ENCODE measurements around the gene SMYD3. TPM values are rescaled to one million over a fixed set of nuclear protein-coding genes. Genes with fewer than 3 reads are reported as not detected.

The SMYD3 gene
- total and polyA plus RNA-seq, 2 of the 4 experiments (the other 2 are of a cell fraction): 26.5 to 37.6 TPM

DNA sequence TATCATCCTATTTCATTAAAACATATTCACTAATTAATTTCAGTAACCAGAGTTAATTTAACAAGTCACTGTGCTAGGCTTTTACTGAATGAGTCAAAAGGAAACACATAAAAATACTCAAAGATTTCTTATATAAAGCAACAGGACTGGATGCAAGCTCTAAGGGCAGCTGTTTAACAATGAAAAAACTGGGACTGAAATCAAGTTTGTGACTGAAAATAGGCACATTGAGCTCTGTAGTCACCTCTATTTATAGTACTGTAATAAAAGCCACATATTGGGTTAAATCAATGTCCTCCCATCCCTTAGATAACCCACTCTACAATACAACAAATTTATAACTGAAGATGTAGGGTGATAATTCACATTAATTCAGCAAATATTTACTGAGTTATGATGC lies 52.4 kb downstream of the SMYD3 start:
- Histone ChIP-seq H3K36me3 (ENCODE audit: control insufficient read depth, insufficient read depth, low read length) (no peaks in the 10 kb centered on the region), H3K56ac (ENCODE audit: extremely low read depth, insufficient read depth, low read length) (no peak overlapping the region), H3K79me1 (ENCODE audit: low read depth in 1 of 2, low read length in 2 of 2) (peaks cover 10 to 25% of the 10 kb centered on the region in 2 experiments; a peak in 3 of 4 replicates), H4K20me1 (ENCODE audit: insufficient read depth, low read length) (peaks cover 3% of the 10 kb centered on the region; the same call in 1 of the 2 replicates), H3K9me1 (ENCODE audit: insufficient read depth, low read length) (no peaks in the 10 kb centered on the region), H3K23ac (ENCODE audit: low read depth, low read length) (no peak overlapping the region), H2AFZ (replicated peaks; ENCODE audit: low read length, poor library complexity) (no peak overlapping the region), H3K14ac (replicated peaks; ENCODE audit: low read depth, low read length) (no peak overlapping the region), H3K4ac (ENCODE audit: low read depth, low read length) (no peak overlapping the region), H3K4me3 (ENCODE audit: insufficient read depth, low read depth, low read length) (no peak overlapping the region), H4K5ac (ENCODE audit: low read depth, low read length) (no peak overlapping the region), H4K91ac (ENCODE audit: insufficient read depth, low read depth, low read length) (no peak overlapping the region), H2AK9ac (replicated peaks; ENCODE audit: low read depth, low read length, poor library complexity) (no peak overlapping the region), H3K9ac (ENCODE audit: low read depth, low read length) (no peak overlapping the region), H2BK120ac (ENCODE audit: low read depth, low read length) (no peak overlapping the region), H2AK5ac (ENCODE audit: low read depth, low read length) (no peak overlapping the region), H2BK5ac (ENCODE audit: low read depth, low read length, poor library complexity, severe bottlenecking) (no peak overlapping the region), H3K4me2 (ENCODE audit: low read depth, low read length) (no peak overlapping the region), H4K8ac (ENCODE audit: low read depth in 2 of 2, low read length in 2 of 2) (no peak overlapping the region; a peak in 1 of 4 replicates), H3K27ac (ENCODE audit: insufficient read depth, low read length) (no peak overlapping the region), H3K4me1 (ENCODE audit: control insufficient read depth, insufficient read depth, low read length) (peaks cover 2% of the 10 kb centered on the region), H2BK20ac (ENCODE audit: low read depth, low read length) (no peak overlapping the region), H3K9me3 (ENCODE audit: control insufficient read depth, insufficient read depth, low read length) (no peaks in the 10 kb centered on the region), H3K18ac (ENCODE audit: low read depth, low read length) (no peak overlapping the region), H2BK15ac (ENCODE audit: low read depth, low read length) (no peak overlapping the region), H3K27me3 (ENCODE audit: control insufficient read depth, insufficient read depth, low read length) (no peaks in the 10 kb centered on the region)
- ATAC-seq (ENCODE audit: low read depth) (no peak), DNase-seq (no peak)
- ChIA-PET CTCF (interaction anchor here (1.2 kb wide), 1 partner anchor 1302 kb away, joined by 5 read pairs; no protein-coding TSS in a partner anchor), POLR2A (ENCODE audit: unreplicated experiment) (no interaction called here)
- intact Hi-C loops (cut with micrococcal nuclease): no loop called here
- dilution Hi-C loops (cut with HindIII; ENCODE audit: low sequenced_read_pairs, unreplicated experiment): no loop called here
- no TSS peak for BruUV-seq (replicated peaks)
- TF ChIP-seq SMC3 (IDR thresholded peaks at IDR 0.05; ENCODE audit: low read depth, low read length) (no peak), POLR2A (IDR thresholded peaks at IDR 0.05; ENCODE audit: low read depth, low read length) (no peak), MAFK (IDR thresholded peaks at IDR 0.05; ENCODE audit: low read depth, low read length) (no peak), RAD21 (IDR thresholded peaks at IDR 0.05; ENCODE audit: low read length) (no peak), MXI1 (IDR thresholded peaks at IDR 0.05; ENCODE audit: borderline replicate concordance, low read depth, low read length) (no peak), MAZ (IDR thresholded peaks at IDR 0.05; ENCODE audit: borderline replicate concordance, low read depth, low read length) (no peak), RCOR1 (IDR thresholded peaks at IDR 0.05; ENCODE audit: insufficient replicate concordance, low read length) (no peak), BHLHE40 (IDR thresholded peaks at IDR 0.05; ENCODE audit: low read depth, low read length) (no peak)
- in situ Hi-C loops (cut with MboI; ENCODE audit: low sequenced_read_pairs): loop anchor here (10.0 kb wide), 3 partner anchors 340 to 1300 kb away; partner anchors contain the start of gene KIF26B
